IPS-18a (cell line): ENCODE measurements around the gene XBP1.

Source experiments
- H3K27ac ChIP-seq: one replicate; pipeline ENCODE4 v1.5.1; 2013; ENCODE audit warnings: low read length
- H3K27me3 ChIP-seq: one replicate; pipeline ENCODE4 v1.6.1; 2013; ENCODE audit warnings: mild to moderate bottlenecking, low read length; ENCODE audit not compliant: control insufficient read depth, insufficient read depth
- H3K36me3 ChIP-seq: one replicate; pipeline ENCODE4 v1.6.1; 2013; ENCODE audit warnings: low read depth, low read length; ENCODE audit not compliant: control insufficient read depth
- H3K4me1 ChIP-seq: one replicate; pipeline ENCODE4 v1.6.1; 2013; ENCODE audit warnings: low read depth, low read length; ENCODE audit not compliant: control insufficient read depth
- H3K4me3 ChIP-seq: one replicate; pipeline ENCODE4 v1.5.1; 2013; ENCODE audit warnings: low read length
- H3K9ac ChIP-seq: one replicate; pipeline ENCODE4 v1.6.1; 2013; ENCODE audit warnings: mild to moderate bottlenecking, low read length, moderate library complexity
- H3K9me3 ChIP-seq: one replicate; pipeline ENCODE4 v1.6.1; 2013; ENCODE audit warnings: low read depth, low read length; ENCODE audit not compliant: control insufficient read depth

The XBP1 gene

GRCh38 chr22:28798810-28799605, 1.4 kb downstream of the XBP1 start:
- H3K4me1 ChIP-seq, result peaks cover 11% of the 10 kb centered on the region
- H3K4me3 ChIP-seq, result peak overlapping the region; percentile 85
- peak overlapping the region; percentile 91 for H3K9ac ChIP-seq
- H3K27ac ChIP-seq, result peak overlapping the region; percentile 36
- H3K9me3 ChIP-seq, result no peaks in the 10 kb centered on the region
- no peaks in the 10 kb centered on the region for H3K27me3 ChIP-seq
- peaks cover 39% of the 10 kb centered on the region for H3K36me3 ChIP-seq

GRCh38 chr22:28795932-28796856, 4.2 kb downstream of the XBP1 start:
- H3K4me1 ChIP-seq, result peaks cover 6% of the 10 kb centered on the region
- H3K4me3 ChIP-seq, result no peak overlapping the region
- H3K27me3 ChIP-seq, result no peaks in the 10 kb centered on the region
- H3K9me3 ChIP-seq, result no peaks in the 10 kb centered on the region
- H3K36me3 ChIP-seq, result peaks cover 43% of the 10 kb centered on the region
- no peak overlapping the region for H3K9ac ChIP-seq
- H3K27ac ChIP-seq, result no peak overlapping the region

GRCh38 chr22:28795071-28795693, 5.2 kb downstream of the XBP1 start:
- Histone ChIP-seq H3K36me3 (peaks cover 43% of the 10 kb centered on the region), H3K27ac (no peak overlapping the region), H3K9me3 (no peaks in the 10 kb centered on the region), H3K4me3 (no peak overlapping the region), H3K9ac (no peak overlapping the region), H3K27me3 (no peaks in the 10 kb centered on the region), H3K4me1 (peaks cover 6% of the 10 kb centered on the region)

GRCh38 chr22:28793976-28794584, 6.3 kb downstream of the XBP1 start:
- no peak overlapping the region for H3K4me3 ChIP-seq
- H3K27me3 ChIP-seq, result no peaks in the 10 kb centered on the region
- no peak overlapping the region for H3K9ac ChIP-seq
- H3K36me3 ChIP-seq, result peaks cover 43% of the 10 kb centered on the region
- H3K27ac ChIP-seq, result no peak overlapping the region
- peaks cover 5% of the 10 kb centered on the region for H3K4me1 ChIP-seq
- no peaks in the 10 kb centered on the region for H3K9me3 ChIP-seq

GRCh38 chr22:28792491-28793383, 7.6 kb downstream of the XBP1 start:
- Histone ChIP-seq H3K36me3 (peaks cover 39% of the 10 kb centered on the region), H3K4me3 (no peak overlapping the region), H3K27ac (no peak overlapping the region), H3K9ac (no peak overlapping the region), H3K9me3 (no peaks in the 10 kb centered on the region), H3K27me3 (no peaks in the 10 kb centered on the region), H3K4me1 (no peaks in the 10 kb centered on the region)

- no peak overlapping the region for H3K27ac ChIP-seq
These were observed 8.4 kb downstream of the XBP1 start for GRCh38 chr22:28791841-28792490.

GRCh38 chr22:28791124-28791523, 9.2 kb downstream of the XBP1 start:
- peaks cover 39% of the 10 kb centered on the region for H3K36me3 ChIP-seq
- no peak overlapping the region for H3K9ac ChIP-seq
- no peak overlapping the region for H3K4me3 ChIP-seq
- no peaks in the 10 kb centered on the region for H3K4me1 ChIP-seq
- no peaks in the 10 kb centered on the region for H3K9me3 ChIP-seq
- no peak overlapping the region for H3K27ac ChIP-seq
- H3K27me3 ChIP-seq, result no peaks in the 10 kb centered on the region

More at GRCh38 chr22:28791841-28792490, 8.4 kb downstream of the XBP1 start:
- no peaks in the 10 kb centered on the region for H3K4me1 ChIP-seq
- no peak overlapping the region for H3K4me3 ChIP-seq
- H3K9ac ChIP-seq, result no peak overlapping the region
- peaks cover 40% of the 10 kb centered on the region for H3K36me3 ChIP-seq
- H3K9me3 ChIP-seq, result no peaks in the 10 kb centered on the region
- no peaks in the 10 kb centered on the region for H3K27me3 ChIP-seq

- H3K9ac ChIP-seq, result no peak overlapping the region
- no peaks in the 10 kb centered on the region for H3K27me3 ChIP-seq
- no peak overlapping the region for H3K4me3 ChIP-seq
- no peaks in the 10 kb centered on the region for H3K9me3 ChIP-seq
- H3K27ac ChIP-seq, result no peak overlapping the region
- H3K4me1 ChIP-seq, result no peaks in the 10 kb centered on the region
- H3K36me3 ChIP-seq, result peaks cover 38% of the 10 kb centered on the region
These were observed 11.8 kb downstream of the XBP1 start for GRCh38 chr22:28788601-28789000.

- Histone ChIP-seq H3K9ac (no peak overlapping the region), H3K27ac (no peak overlapping the region), H3K27me3 (no peaks in the 10 kb centered on the region), H3K4me1 (no peaks in the 10 kb centered on the region), H3K9me3 (no peaks in the 10 kb centered on the region), H3K4me3 (no peak overlapping the region), H3K36me3 (peaks cover 56% of the 10 kb centered on the region)
These were observed 16.3 kb downstream of the XBP1 start for GRCh38 chr22:28783786-28784671.
